Fibroblast of gingiva (primary cell): Measurements from ENCODE around the gene HOXA10.
A peak's percentile ranks its signal among the peaks of the same experiment; 100 is the strongest.

Experiments used
- DNase-seq: peaks from one replicate; pipeline ENCODE4 v3.0.0-alpha.2; 2011; ENCODE audit warnings: low read depth

Gene HOXA10

GRCh38 chr7:27143950-27144780 lies 30.0 kb downstream of the HOXA10 start:
- DNase-seq = no peak

DNA sequence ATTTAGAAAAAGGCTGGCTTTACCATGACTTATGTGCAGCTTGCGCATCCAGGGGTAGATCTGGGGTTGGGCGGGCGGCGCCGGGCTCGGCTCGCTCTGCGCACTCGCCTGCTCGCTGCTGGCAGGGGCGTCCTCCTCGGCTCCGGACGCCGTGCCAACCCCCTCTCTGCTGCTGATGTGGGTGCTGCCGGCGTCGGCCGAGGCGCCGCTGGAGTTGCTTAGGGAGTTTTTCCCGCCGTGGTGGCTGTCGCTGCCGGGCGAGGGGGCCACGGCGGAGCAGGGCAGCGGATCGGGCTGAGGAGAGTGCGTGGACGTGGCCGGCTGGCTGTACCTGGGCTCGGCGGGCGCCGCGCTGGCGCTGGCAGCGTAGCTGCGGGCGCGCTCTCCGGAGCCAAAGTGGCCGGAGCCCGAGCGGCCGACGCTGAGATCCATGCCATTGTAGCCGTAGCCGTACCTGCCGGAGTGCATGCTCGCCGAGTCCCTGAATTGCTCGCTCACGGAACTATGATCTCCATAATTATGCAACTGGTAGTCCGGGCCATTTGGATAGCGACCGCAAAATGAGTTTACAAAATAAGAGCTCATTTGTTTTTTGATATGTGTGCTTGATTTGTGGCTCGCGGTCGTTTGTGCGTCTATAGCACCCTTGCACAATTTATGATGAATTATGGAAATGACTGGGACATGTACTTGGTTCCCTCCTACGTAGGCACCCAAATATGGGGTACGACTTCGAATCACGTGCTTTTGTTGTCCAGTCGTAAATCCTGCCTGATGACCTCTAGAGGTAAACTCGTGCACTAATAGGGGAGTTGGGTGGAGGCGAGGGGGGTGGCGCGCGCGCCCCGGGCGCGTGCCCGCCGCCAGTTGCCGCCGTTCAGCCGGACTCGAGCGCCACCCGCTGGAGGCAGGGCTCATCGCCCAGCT lies 30.8 kb downstream of the HOXA10 start, which contains the start of gene HOXA5:
Gene HOXA5 (minus strand): TSS at position 659 of the 927 bp plus-strand sequence. CDS start 74 bp downstream, at position 585.
- no peak for DNase-seq

DNA sequence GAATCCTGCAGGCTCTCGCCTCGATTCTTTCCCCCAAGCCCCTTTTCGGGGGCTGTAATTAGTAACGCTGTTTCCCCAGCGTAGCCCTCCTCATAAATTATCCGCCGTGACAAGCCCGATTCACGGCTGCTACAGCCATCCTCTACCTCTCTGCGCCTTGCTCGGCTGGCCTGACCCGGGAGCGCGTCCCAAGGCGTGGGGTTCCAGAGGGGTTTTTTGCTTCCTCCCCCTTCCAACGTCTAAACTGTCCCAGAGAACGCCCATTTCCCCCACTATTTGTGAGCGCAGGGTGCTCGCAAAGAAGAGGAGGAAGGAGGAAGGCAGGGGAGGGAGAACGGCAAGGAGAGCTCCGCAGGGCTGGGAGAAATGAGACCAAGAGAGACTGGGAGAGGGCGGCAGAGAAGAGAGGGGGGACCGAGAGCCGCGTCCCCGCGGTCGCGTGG lies 31.5 kb downstream of the HOXA10 start:
- no peak for DNase-seq

DNA sequence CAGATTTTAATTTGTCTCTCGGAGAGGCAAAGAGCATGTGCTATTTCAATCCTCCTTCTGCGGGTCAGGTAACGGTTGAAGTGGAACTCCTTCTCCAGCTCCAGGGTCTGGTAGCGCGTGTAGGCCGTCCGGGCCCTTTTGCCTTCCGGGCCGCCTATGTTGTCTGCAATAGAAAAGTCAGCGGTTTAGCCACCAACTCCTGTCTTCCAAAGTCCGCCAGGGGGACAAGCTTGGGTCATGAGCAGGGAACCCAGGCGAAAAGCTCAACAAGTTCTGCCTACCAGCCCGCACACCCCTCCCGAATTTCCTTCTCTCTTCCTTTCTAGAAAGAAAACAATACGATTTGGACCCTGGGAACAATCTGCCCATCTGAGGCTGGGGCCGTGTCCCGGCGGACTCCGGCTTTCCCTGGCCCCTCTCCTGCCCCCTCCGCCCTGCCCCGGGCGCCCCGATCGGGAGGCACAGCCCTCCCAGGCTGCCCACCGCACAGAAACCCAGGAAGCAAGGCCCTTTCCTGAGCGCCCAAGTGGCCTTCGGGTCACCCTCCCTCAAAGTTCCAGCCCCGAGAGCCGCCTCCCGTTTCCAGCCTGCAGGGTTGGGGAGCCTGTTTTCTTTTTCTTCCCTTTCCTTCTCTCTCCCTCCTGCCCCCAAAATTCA lies 32.1 kb downstream of the HOXA10 start:
- DNase-seq = no peak

GRCh38 chr7:27141137-27141922 lies 32.8 kb downstream of the HOXA10 start:
- DNase-seq = no peak

GRCh38 chr7:27140126-27140857 lies 33.8 kb downstream of the HOXA10 start:
- DNase-seq = no peak

GRCh38 chr7:27139334-27140125 lies 34.6 kb downstream of the HOXA10 start:
- DNase-seq = no peak

DNA sequence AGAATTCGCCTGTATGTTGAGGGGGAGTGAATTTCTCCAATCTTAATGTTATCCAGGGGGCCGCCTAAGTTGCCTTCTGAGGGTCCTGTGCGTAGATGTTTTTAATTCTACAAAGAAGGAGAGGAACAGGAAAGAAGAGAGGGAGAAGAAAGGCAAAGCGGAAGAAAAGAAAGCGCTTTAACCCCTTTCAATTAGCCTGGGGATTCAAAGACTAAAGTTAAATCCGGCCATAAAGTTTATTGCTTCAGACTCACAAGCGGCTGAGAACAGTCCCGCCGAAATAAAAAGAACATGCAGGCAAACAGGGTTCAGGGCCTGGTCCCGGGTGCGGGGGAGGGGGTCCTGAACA lies 35.2 kb downstream of the HOXA10 start:
- DNase-seq = no peak

DNA sequence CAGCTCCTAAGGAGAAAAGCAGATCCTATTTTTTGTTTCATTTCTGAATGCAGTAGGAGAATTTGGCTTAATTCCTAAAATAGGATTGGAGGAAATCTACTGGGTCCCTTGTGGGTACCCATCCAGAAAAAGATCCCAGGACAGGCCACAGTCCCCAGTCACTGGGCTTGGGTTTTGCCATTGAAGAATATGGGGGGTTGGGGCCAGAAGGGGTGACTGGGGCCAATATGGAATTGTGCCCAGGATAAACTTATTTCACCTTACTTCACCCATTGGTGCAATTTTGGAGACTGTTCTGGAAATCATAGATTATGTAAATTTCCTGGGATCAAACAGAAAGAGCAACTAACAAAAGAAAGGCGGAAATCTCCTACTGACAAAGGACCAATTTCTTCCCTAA lies 35.6 kb downstream of the HOXA10 start:
- DNase-seq = no peak

- no peak for DNase-seq
Measured at GRCh38 chr7:27137640-27138315, 36.3 kb downstream of the HOXA10 start.

DNA sequence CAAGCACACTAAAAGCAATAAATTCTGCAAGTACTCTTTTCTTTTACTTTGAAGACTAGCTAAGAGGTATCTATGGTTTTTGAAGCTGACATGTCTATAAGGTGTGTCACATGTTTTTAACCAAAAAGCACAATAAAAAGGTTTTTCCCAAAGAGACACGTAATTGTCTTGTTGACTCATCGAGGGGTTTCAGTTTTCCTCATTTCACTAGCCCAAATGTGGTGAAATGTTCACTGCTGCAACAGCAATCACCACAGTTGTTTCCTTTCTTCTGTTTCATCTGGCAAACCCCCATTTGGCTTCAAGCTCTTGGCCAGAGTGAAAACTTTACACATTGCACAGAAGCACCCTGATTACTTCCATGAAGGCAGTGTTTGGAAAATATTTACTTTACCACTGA lies 39.7 kb downstream of the HOXA10 start:
- peak; percentile 25 for DNase-seq

DNA sequence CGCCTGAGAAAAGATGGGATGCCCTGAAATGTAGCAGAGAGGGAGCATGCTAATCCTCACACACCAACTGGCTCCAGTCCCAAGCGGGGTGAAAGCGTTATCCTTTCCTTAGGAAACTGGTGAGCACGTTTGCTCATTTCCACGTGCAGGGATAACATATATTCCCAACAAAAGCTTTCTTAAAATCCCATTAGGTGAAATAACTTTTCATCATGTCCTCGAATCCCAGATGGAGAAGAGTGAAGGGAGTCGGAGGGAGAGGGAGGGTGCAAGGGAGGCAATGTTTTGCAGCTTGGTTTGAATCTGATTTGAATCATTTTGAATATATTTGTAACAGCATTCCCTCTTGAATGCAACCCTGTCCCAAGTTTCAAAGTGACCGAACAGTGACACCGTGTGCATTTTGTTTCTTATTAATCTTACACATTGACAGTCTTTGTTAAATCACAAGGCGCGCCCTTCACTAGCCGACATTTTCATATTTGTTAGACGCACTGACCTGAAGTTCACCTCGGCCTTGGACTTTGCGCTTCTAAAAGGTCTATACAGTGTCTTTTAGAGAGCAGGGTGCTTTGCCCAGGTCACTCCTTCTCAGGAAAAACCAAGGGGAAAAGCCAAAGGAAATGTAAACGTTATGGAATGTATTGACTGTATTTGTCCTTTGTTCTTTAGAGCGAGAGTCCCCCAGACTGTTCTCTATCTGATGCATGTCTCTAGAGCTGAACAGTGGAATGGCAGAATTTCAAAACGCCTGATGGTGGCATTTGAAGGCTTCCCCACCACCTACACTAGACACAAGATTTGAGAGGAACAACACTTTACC lies 40.5 kb downstream of the HOXA10 start:
- no peak for DNase-seq

DNA sequence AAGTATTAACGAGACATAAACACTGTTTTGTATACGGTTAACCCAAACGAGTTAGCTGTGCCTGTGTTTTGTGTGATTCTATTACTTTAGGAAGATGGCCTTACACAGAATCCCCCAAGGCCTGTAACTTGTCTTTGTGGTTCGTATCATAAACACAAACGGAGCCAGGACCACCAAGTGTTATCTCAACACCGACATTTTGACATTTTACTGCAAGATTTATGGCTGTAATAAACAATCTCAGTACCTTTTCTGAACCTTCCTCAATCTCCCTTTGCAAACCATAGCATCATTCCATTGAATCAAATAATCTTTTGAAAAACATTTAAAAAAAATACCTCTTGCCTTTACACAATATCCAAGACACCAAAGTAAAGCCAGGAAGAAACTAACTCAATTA lies 41.1 kb downstream of the HOXA10 start:
- no peak for DNase-seq

- no peak for DNase-seq
Measured at GRCh38 chr7:27132214-27132613, 41.9 kb downstream of the HOXA10 start.

DNA sequence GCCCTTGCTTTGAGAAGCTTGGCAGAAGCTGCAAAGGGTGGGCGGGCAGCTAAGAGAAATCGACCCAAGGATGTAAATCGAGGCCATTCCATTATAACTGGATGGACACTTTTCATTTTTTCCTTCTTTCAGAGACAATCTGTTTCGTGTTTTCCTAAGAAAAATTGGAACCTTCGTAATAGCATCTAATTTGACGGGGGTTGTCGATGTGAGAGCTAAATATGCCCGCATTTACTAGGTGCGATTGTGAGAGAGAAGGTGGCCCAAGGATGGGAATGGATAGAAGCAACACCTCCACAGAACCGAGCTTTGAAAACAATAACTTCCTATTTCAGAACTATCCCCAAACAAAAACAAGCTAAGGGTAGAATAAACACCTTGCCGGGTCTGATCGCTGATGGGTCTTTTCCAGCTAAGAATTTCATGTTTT lies 42.7 kb downstream of the HOXA10 start:
- no peak for DNase-seq

DNA sequence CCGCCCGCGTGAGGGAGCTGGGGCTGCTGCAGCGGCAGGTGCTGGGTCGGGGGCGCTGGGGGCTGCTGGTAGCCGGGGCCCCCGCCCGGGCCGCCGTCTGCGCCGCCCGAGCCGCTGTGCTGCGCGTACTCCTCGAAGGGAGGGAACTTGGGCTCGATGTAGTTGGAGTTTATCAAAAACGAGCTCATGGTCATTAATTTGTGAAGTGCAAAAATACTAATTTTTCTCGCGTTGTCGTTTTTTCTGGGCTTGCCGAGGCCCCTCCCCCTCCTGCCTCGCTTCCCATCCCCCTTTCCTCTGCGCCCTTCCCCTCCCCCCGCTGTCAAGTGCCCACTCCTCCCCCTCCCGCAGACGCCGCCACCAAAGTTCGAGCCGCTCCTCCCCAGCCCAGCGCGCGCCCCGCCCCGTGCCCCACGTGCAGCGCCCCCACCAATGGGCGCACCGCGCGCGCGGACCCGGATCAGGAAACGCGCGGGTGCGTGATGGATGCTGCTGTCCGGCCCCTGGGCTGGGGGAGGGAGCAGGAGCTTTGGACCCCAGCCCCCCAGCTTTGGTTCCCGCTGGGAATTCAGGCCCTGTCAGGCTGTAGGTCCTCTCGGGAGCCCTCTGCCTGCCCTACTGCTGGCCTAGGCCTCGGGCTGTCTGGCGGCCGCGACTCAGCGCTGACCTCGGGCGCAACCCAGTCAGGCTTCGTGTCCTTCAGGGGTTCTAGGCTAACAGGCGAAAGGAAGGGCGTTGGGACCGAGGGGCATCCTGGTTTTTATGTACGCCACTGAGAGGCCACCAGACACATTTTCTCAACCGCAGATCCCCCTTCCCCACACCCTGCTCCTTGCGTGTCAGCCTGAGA lies 43.4 kb downstream of the HOXA10 start, which contains the start of gene HOXA4:
Gene HOXA4 (minus strand): TSS at position 218 of the 850 bp plus-strand sequence. CDS start 24 bp downstream, at position 194.
- no peak for DNase-seq
